ENCODE results near the gene GAGE12J.

DNA sequence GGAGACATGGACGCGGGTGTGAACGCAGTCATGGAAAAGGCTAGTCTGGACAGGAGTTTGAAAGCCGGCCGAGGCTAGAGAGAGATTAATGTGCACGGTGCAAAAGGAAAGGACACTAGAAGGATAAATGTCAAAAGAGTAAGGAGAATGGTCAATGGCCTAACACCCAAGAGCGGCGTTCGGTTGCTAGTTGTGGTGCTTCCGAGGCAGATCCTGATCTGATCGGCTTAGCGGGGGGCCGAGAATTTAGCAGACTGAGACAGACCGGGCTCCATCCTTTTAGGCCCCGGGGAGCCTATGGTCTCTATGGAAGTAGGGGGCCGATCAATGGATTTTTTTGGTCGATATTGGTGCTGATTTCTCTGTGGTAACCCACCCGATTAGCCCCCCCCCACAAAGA, 11.5 kb upstream of the GAGE12J start:
- TF ChIP-seq, protein P1, sequence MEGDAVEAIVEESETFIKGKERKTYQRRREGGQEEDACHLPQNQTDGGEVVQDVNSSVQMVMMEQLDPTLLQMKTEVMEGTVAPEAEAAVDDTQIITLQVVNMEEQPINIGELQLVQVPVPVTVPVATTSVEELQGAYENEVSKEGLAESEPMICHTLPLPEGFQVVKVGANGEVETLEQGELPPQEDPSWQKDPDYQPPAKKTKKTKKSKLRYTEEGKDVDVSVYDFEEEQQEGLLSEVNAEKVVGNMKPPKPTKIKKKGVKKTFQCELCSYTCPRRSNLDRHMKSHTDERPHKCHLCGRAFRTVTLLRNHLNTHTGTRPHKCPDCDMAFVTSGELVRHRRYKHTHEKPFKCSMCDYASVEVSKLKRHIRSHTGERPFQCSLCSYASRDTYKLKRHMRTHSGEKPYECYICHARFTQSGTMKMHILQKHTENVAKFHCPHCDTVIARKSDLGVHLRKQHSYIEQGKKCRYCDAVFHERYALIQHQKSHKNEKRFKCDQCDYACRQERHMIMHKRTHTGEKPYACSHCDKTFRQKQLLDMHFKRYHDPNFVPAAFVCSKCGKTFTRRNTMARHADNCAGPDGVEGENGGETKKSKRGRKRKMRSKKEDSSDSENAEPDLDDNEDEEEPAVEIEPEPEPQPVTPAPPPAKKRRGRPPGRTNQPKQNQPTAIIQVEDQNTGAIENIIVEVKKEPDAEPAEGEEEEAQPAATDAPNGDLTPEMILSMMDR (conservative IDR thresholded peaks at IDR 0.05), result no peak
- TF ChIP-seq ZFX (IDR thresholded peaks at IDR 0.05), result no peak

Data from C4-2B (cell line).